GM10266 (cell line): ENCODE results near the gene C19orf47.
A peak's percentile ranks its signal among the peaks of the same experiment; 100 is the strongest.

ENCODE experiments used
- DNase-seq: peaks from one replicate; pipeline ENCODE4 v3.0.0; 2012; ENCODE audit errors: extremely low spot score
- TF ChIP-seq, protein P1 (sequence below): IDR thresholded peaks from 2 replicates; pipeline ENCODE4 v1.5.1; 2012; ENCODE audit warnings: mild to moderate bottlenecking, low read depth; ENCODE audit not compliant: control insufficient read depth, insufficient read depth; ENCODE audit errors: missing control alignments

C19orf47 gene

DNA sequence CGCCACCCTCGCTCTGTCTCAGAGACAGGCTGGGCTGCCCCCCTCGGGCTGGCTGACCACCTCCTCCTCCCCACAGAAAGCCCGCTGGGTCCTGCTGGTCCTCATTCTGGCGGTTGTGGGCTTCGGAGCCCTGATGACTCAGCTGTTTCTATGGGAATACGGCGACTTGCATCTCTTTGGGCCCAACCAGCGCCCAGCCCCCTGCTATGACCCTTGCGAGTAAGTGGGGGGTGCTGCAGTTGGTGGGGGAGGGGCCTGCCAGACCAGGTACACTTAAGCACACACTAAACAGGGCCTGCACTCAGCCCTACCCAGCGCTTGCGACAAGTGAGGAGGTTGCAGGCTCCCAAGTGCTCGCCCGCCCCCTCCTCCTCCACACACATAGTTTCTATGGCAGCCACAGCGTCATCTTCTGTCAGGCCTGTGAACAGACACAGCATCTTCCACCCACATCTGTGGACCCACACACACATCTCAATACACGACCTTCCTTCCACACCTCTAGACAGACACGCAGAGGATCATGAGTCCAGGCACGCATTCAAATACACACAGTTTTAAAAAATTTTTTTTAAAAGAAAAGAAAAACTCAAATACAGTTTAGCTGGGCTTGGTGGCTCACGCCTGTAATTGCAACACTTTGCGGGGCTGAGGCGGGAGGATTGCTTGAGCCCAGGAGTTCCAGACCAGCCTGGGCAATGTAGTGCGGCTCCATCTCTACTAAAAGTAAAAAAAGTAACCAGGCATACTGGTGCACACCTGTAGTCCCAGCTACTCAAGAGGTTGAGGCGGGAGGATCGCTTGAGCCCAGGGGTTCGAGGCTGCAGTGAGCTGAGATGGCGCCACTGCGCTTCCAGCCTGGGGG, 18.7 kb upstream of the C19orf47 start:
- TF ChIP-seq, protein P1, sequence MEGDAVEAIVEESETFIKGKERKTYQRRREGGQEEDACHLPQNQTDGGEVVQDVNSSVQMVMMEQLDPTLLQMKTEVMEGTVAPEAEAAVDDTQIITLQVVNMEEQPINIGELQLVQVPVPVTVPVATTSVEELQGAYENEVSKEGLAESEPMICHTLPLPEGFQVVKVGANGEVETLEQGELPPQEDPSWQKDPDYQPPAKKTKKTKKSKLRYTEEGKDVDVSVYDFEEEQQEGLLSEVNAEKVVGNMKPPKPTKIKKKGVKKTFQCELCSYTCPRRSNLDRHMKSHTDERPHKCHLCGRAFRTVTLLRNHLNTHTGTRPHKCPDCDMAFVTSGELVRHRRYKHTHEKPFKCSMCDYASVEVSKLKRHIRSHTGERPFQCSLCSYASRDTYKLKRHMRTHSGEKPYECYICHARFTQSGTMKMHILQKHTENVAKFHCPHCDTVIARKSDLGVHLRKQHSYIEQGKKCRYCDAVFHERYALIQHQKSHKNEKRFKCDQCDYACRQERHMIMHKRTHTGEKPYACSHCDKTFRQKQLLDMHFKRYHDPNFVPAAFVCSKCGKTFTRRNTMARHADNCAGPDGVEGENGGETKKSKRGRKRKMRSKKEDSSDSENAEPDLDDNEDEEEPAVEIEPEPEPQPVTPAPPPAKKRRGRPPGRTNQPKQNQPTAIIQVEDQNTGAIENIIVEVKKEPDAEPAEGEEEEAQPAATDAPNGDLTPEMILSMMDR = no peak
- DNase-seq = no peak

DNA sequence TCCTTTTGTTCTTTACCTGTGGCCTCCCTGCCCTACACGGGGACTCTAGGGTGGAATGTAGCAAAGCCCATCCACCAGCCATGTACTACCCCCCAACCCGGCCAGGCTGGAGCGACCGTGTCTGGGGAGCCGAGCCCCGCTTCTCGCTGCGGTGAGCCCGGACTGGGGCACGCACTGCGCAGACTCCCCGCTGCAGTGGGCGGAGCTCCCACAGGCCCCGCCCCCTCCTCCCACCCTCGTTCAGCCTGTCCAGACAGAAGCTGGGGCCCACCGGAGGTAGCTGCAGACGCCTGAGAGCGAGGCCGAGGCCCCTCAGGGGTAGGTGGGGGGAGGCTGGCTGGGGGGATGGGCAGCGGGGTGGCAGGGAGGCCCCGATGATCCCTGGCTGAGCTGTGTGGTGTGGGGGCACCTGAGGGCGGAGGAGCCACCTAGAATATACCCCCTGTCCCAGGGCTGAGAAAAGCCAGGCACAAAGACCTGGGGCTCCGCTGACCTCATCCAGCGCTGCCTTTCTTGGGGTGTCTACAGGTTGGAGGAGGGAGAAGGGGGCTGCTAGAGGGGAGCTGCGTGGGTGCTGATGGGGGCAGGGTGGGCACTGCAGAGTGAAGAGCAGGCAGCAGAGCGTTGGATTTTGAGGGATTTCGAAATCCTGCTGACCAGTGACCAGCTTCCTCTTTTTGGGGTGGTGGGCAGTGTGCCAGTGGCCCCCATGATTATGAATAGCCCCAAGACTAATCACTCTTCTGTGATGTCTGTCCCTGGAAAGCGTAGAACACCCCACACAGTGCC, 17.6 kb upstream of the C19orf47 start:
- TF ChIP-seq, protein P1 = no peak
- peak; percentile 96 for DNase-seq

DNA sequence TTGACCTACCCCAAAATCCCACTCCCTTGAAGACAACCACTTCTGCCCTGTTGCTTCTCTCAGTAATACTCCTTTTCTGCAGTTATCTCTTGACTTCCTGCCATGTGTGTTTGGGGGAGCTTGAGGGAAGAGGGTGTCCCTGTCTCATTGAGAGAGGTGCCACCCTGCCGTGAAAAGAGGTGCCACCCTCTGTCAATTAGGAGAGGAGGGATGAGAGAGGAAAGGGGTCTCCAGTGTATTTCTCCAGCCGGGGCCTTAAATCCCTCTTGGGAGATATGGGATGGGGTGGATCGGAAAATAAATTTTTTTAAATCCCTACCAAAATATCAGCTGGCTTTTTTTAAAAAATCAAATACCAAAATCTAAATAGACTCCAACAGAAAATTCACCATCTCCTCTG, 16.8 kb upstream of the C19orf47 start:
- TF ChIP-seq, protein P1 = no peak
- DNase-seq = no peak

GRCh38 chr19:40363069-40363468, 14.9 kb upstream of the C19orf47 start:
- DNase-seq = no peak
- TF ChIP-seq, protein P1 = no peak

DNA sequence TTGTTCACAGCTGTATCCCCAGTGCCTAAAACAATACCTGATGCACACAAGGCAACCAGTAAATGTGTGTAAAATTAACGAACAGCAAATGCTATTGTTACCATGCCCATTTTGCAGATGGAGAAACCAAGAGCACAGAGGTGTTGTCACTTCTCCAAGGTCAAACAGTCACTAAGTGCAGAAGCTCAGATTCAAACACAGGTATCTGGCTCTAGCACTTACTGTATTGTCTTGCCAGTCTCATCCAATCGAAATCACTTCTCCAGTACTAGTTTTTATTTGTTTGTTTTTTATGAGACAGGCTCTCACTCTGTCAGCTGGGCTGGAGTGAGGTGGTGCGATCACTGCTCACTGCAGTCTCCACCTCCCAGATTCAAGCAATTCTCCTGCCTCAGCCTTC, 14.0 kb upstream of the C19orf47 start:
- DNase-seq = no peak
- TF ChIP-seq, protein P1 = no peak

DNA sequence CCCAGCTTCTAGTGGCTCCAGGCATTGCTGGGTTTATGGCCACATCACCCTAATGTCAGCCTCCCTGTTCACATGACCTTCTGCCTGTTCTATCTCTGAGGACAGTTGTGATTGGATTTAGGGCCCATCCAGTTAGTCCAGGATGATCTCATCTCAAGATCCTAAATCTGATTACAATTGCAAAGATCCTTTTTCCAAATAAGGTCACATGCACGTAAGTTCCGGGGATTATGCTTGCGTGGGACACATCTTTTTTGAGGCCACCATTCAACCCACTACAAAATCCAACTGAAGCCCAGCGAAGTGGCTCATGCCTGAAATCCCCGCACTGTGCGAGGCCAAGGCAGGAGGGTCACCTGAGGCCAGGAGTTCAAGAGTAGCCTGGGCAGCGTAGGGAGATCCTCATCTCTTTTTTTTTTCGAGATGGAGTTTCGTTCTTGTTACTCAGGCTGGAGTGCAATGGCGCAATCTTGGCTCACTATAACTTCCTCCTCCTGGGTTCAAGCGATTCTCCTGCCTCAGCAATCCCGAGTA, 12.6 kb upstream of the C19orf47 start:
- no peak for DNase-seq
- TF ChIP-seq, protein P1 = no peak

DNA sequence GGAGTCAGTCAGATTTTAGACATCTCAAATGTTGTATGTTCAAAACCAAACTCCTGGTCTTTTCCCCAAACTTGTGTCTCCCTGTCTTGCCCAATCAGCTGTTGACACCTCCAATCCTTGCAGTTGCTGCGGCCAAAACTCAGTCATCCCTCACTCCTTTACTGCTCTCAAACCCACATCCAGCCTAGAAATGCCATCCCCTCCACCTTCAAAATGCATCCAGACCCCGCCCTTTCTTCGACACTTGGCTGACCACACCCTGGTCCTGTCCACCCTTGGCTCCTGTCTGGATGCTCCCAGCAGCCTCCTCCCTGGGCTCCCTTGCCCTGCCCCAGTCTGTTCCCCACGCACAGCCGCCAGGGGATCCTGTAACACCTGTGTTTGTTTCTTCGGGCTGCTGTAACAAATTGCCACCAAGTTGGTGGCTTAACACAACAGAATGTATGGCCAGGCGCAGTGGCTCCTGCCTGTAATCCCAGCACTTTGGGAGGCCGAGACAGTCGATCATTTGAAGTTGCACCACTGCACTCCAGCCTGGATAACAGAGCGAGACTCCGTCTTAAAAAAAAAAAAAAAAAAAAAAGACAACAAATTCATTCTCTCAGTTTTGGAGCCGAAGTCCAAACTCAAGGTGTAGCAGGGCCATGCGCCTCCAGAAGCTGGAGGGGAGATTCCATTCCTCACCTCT, 12.0 kb upstream of the C19orf47 start:
- DNase-seq = no peak
- TF ChIP-seq, protein P1 = no peak
